ENCODE results near the gene WDR5B.

WDR5B gene

DNA sequence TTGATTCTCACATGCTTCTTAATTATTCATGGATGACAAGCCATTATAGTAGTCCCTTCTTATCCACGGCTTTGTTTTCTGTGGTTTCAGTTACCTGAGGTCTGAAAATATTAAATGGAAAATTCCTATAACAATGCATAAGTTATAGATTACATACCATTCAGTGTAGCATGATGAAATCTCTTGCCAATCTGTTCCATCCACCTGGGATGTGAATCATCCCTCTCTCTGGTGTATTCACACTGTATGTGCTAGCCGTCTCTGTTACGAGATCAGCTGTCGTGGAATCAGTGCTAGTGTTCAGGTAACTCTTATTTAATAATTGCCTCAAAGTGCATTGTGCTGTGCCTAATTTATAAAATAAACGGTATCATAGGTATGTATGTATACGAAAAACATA, 5.2 kb downstream of the WDR5B start:
- H3K4me1 ChIP-seq (ENCODE audit: control insufficient read depth, insufficient read depth, low read length) = peaks cover 9% of the 10 kb centered on the region
- H3K9me3 ChIP-seq (ENCODE audit: control insufficient read depth in 2 of 2, low read length in 2 of 2) = no peaks in the 10 kb centered on the region
- peaks cover 37 to 41% of the 10 kb centered on the region in 2 donors for H3K36me3 ChIP-seq (ENCODE audit: control insufficient read depth in 2 of 2, insufficient read depth in 2 of 2, low read length in 2 of 2)
- H3K27me3 ChIP-seq (ENCODE audit: control insufficient read depth in 1 of 2, insufficient read depth in 2 of 2, low read length in 2 of 2) = no peaks in the 10 kb centered on the region
- H3K9ac ChIP-seq (ENCODE audit: low read length in 2 of 2) = no peak overlapping the region
- H3K27ac ChIP-seq (ENCODE audit: low read length) = no peak overlapping the region
- no peak overlapping the region for H3K4me3 ChIP-seq (ENCODE audit: low read length in 2 of 2)

DNA sequence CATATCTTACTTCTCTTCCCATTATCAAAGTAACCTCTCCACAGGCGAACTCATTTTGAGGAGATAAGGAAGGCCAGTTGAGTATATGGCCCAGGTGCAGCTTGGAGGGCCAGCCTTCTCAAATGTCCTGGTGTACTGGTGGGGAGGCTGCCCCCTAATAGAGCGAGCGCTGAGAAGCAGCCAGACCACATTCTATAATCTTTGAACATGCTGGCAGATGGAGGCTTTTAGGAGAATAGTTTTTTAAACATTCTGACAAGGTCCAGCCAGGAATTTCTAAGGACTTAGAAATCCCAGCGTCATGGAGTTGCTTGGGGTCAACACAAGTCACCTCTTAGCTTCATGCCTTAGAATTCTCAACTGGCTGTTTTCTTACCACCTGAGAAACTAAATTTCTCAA, 5.8 kb downstream of the WDR5B start:
- H3K36me3 ChIP-seq (ENCODE audit: control insufficient read depth in 2 of 2, insufficient read depth in 2 of 2, low read length in 2 of 2) = peaks cover 39 to 41% of the 10 kb centered on the region in 2 donors
- H3K4me1 ChIP-seq (ENCODE audit: control insufficient read depth, insufficient read depth, low read length) = peaks cover 5% of the 10 kb centered on the region
- H3K27ac ChIP-seq (ENCODE audit: low read length) = no peak overlapping the region
- H3K9ac ChIP-seq (ENCODE audit: low read length in 2 of 2) = no peak overlapping the region
- no peaks in the 10 kb centered on the region for H3K27me3 ChIP-seq (ENCODE audit: control insufficient read depth in 1 of 2, insufficient read depth in 2 of 2, low read length in 2 of 2)
- H3K9me3 ChIP-seq (ENCODE audit: control insufficient read depth in 2 of 2, low read length in 2 of 2) = no peaks in the 10 kb centered on the region
- no peak overlapping the region for H3K4me3 ChIP-seq (ENCODE audit: low read length in 2 of 2)

DNA sequence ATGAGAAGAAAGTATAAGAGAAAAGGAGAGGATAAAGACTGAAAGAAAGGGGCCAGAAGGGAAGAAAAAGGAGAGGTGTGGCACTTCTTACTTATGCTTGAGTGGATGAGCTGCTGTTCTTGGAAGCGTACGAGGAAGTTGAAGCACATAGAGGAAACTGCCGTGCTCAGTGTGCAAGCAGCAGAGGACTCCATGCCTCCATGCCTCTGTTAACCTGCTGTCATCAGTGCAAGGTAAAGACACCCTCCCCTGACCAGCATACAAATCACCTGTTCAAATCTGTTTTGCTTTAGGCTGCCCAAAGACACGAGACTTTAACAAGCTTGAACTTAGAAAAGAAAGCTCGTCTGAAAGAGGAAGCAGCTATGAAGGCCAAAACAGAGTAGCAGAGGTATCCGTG, 6.4 kb downstream of the WDR5B start:
- Histone ChIP-seq H3K9me3 (ENCODE audit: control insufficient read depth in 2 of 2, low read length in 2 of 2) (no peaks in the 10 kb centered on the region), H3K9ac (ENCODE audit: low read length in 2 of 2) (no peak overlapping the region), H3K4me1 (ENCODE audit: control insufficient read depth, insufficient read depth, low read length) (no peaks in the 10 kb centered on the region), H3K36me3 (ENCODE audit: control insufficient read depth in 2 of 2, insufficient read depth in 2 of 2, low read length in 2 of 2) (peaks cover 44 to 46% of the 10 kb centered on the region in 2 donors), H3K27me3 (ENCODE audit: control insufficient read depth in 1 of 2, insufficient read depth in 2 of 2, low read length in 2 of 2) (no peaks in the 10 kb centered on the region), H3K4me3 (ENCODE audit: low read length in 2 of 2) (no peak overlapping the region), H3K27ac (ENCODE audit: low read length) (no peak overlapping the region)

DNA sequence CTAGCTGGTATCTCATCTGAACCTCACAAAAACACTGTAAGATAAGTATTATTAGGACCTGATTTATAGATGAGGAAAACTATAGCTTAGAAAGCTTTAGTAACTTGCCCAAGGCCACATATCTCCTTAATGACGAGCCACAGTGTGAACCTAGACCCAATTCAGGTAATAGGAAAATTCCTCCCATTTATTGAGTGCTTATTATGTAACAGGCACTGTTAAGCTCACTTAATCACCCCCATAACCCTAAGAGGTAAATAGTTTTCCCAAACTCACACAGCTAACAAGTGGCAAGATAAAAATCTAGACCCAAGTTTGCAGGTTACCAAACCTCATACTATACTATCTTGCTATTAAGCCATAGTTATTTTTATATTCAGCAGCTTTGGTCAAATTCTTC, 7.9 kb downstream of the WDR5B start:
- Histone ChIP-seq H3K4me3 (ENCODE audit: low read length in 2 of 2) (no peak overlapping the region), H3K27me3 (ENCODE audit: control insufficient read depth in 1 of 2, insufficient read depth in 2 of 2, low read length in 2 of 2) (no peaks in the 10 kb centered on the region), H3K9me3 (ENCODE audit: control insufficient read depth in 2 of 2, low read length in 2 of 2) (no peaks in the 10 kb centered on the region), H3K27ac (ENCODE audit: low read length) (no peak overlapping the region), H3K9ac (ENCODE audit: low read length in 2 of 2) (no peak overlapping the region), H3K36me3 (ENCODE audit: control insufficient read depth in 2 of 2, insufficient read depth in 2 of 2, low read length in 2 of 2) (peaks cover 52 to 55% of the 10 kb centered on the region in 2 donors), H3K4me1 (ENCODE audit: control insufficient read depth, insufficient read depth, low read length) (no peaks in the 10 kb centered on the region)

DNA sequence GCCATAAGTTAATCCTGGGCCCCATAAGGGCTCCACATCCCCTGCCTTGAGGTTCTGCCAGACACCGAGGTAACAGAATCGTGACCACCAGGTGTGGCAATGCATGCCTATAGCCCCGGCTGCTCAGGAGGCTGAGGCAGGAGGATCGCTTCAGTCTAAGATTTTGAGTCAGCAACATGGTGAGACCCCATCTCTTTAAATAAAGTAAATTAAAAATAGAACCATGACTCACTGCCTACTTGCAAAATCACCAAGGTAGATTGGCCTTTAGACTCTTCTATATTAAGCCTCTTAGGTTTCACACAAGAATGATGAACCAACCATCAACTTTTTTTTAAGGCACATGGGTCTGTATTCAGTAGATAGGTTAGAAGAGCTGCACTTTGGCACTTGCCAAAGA, 9.7 kb downstream of the WDR5B start:
- Histone ChIP-seq H3K9ac (ENCODE audit: low read length in 2 of 2) (no peak overlapping the region), H3K4me1 (ENCODE audit: control insufficient read depth, insufficient read depth, low read length) (no peaks in the 10 kb centered on the region), H3K27me3 (ENCODE audit: control insufficient read depth in 1 of 2, insufficient read depth in 2 of 2, low read length in 2 of 2) (no peaks in the 10 kb centered on the region), H3K9me3 (ENCODE audit: control insufficient read depth in 2 of 2, low read length in 2 of 2) (no peaks in the 10 kb centered on the region), H3K36me3 (ENCODE audit: control insufficient read depth in 2 of 2, insufficient read depth in 2 of 2, low read length in 2 of 2) (peaks cover 52 to 58% of the 10 kb centered on the region in 2 donors), H3K27ac (ENCODE audit: low read length) (no peak overlapping the region), H3K4me3 (ENCODE audit: low read length in 2 of 2) (no peak overlapping the region)

DNA sequence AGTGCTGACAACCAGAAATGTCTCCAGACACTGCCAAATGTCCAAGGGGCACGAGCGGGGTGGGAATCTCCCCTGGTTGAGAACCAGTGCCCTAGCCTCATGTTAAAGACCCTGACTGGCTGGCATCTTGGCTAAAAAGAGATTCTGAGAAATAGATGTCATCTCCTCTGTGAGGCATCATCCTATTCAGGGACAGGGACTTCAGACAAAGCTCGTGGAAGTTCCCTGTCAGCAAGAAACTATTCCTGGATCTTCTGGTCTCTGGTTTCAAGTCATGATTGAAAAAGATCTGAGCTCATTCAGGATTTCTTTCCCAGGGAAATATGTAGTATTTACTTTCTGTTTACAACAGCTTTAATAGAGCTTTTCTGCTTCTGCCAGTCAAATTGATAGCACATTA, 10.8 kb downstream of the WDR5B start:
- Histone ChIP-seq H3K9me3 (ENCODE audit: control insufficient read depth in 2 of 2, low read length in 2 of 2) (no peaks in the 10 kb centered on the region), H3K9ac (ENCODE audit: low read length in 2 of 2) (no peak overlapping the region), H3K27ac (ENCODE audit: low read length) (no peak overlapping the region), H3K4me1 (ENCODE audit: control insufficient read depth, insufficient read depth, low read length) (no peaks in the 10 kb centered on the region), H3K36me3 (ENCODE audit: control insufficient read depth in 2 of 2, insufficient read depth in 2 of 2, low read length in 2 of 2) (peaks cover 44 to 52% of the 10 kb centered on the region in 2 donors), H3K27me3 (ENCODE audit: control insufficient read depth in 1 of 2, insufficient read depth in 2 of 2, low read length in 2 of 2) (no peaks in the 10 kb centered on the region), H3K4me3 (ENCODE audit: low read length in 2 of 2) (no peak overlapping the region)

DNA sequence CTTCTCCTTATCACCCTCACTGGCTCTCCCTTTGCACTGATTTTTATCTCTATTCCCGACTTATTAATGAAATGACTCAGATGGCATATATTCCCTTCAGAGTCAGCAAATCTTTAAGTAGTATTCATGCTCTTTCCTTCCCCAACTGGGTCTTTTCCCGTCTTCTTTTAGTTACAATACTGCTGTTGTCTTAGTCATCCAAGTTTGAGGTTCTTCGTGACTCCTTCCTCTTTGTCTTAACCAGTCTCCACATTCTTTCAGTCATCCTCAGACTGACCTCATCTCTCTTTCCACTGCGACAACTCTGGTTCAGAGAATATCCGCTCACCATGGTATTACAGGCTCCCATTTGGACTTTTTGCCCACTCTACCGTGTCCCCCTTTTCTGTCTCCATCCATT, 12.4 kb downstream of the WDR5B start:
- Histone ChIP-seq H3K27me3 (ENCODE audit: control insufficient read depth in 1 of 2, insufficient read depth in 2 of 2, low read length in 2 of 2) (no peaks in the 10 kb centered on the region), H3K4me3 (ENCODE audit: low read length in 2 of 2) (no peak overlapping the region), H3K36me3 (ENCODE audit: control insufficient read depth in 2 of 2, insufficient read depth in 2 of 2, low read length in 2 of 2) (peaks cover 37 to 39% of the 10 kb centered on the region in 2 donors), H3K27ac (ENCODE audit: low read length) (no peak overlapping the region), H3K4me1 (ENCODE audit: control insufficient read depth, insufficient read depth, low read length) (no peaks in the 10 kb centered on the region), H3K9me3 (ENCODE audit: control insufficient read depth in 2 of 2, low read length in 2 of 2) (no peaks in the 10 kb centered on the region), H3K9ac (ENCODE audit: low read length in 2 of 2) (no peak overlapping the region)

DNA sequence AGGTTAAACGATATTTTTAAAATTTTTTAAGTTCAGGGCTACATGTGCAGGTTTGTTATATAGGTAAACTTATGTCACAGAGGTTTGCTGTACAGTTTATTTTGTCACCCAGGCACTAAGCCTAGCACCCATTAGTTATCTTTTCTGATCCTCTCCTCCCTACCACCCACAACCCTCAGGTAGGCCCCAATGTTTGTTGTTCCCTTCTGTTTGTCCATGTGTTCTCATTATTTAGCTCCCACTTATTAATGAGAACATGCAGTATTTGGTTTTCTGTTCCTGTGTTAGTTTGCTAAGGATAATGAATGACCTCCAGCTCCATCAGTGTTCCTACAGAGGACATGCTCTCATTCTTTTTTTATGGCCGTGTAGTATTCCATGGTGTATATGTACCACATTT, 16.9 kb downstream of the WDR5B start:
- H3K36me3 ChIP-seq (ENCODE audit: control insufficient read depth in 2 of 2, insufficient read depth in 2 of 2, low read length in 2 of 2) = peaks cover 12 to 14% of the 10 kb centered on the region in 2 donors
- no peaks in the 10 kb centered on the region for H3K27me3 ChIP-seq (ENCODE audit: control insufficient read depth in 1 of 2, insufficient read depth in 2 of 2, low read length in 2 of 2)
- H3K4me1 ChIP-seq (ENCODE audit: control insufficient read depth, insufficient read depth, low read length) = no peaks in the 10 kb centered on the region
- no peak overlapping the region for H3K4me3 ChIP-seq (ENCODE audit: low read length in 2 of 2)
- H3K9ac ChIP-seq (ENCODE audit: low read length in 2 of 2) = no peak overlapping the region
- H3K27ac ChIP-seq (ENCODE audit: low read length) = no peak overlapping the region
- H3K9me3 ChIP-seq (ENCODE audit: control insufficient read depth in 2 of 2, low read length in 2 of 2) = no peaks in the 10 kb centered on the region

DNA sequence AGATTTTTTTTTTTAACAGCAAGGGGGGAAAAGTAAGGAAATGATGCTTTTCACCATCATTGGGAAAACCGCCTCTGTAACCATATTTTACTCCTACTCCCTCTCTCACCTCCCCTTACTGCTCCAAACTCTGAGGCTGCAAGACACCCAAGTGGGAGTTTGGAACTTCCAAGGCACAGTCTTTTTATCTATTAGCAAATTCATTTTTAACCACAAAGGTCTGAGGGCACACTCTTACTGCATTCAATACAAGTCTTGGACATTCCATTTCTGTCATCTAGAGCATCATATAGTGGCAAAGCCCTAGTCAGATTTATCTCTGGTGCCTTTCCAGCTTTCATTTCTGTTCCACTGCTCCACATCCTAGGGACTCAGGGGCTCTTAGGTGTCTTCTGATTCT, 18.7 kb downstream of the WDR5B start:
- Histone ChIP-seq H3K27me3 (ENCODE audit: control insufficient read depth in 1 of 2, insufficient read depth in 2 of 2, low read length in 2 of 2) (no peaks in the 10 kb centered on the region), H3K4me3 (ENCODE audit: low read length in 2 of 2) (no peak overlapping the region), H3K4me1 (ENCODE audit: control insufficient read depth, insufficient read depth, low read length) (no peaks in the 10 kb centered on the region), H3K9me3 (ENCODE audit: control insufficient read depth in 2 of 2, low read length in 2 of 2) (no peaks in the 10 kb centered on the region), H3K36me3 (ENCODE audit: control insufficient read depth in 2 of 2, insufficient read depth in 2 of 2, low read length in 2 of 2) (peaks cover 0 to 2% of the 10 kb centered on the region in 2 donors), H3K27ac (ENCODE audit: low read length) (no peak overlapping the region), H3K9ac (ENCODE audit: low read length in 2 of 2) (no peak overlapping the region)

DNA sequence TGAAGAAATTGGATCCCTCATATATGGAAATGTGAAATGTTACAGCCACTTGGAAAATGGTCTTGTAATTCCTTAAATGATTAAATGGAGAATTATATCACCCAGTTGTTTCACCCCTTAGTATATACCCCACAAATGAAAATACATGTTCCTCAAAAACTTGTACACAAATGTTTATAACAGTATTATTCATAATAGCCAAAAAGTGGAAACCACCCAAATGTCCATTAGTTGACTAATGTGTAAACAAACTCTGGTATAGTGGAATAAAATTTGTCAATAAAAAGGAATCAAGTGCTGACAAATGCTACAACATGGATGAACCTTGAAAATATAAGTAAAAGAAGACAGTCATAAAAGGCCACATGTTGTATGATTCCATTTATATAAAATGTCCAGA, 19.4 kb downstream of the WDR5B start:
- Histone ChIP-seq H3K9ac (ENCODE audit: low read length in 2 of 2) (no peak overlapping the region), H3K4me1 (ENCODE audit: control insufficient read depth, insufficient read depth, low read length) (no peaks in the 10 kb centered on the region), H3K4me3 (ENCODE audit: low read length in 2 of 2) (no peak overlapping the region), H3K9me3 (ENCODE audit: control insufficient read depth in 2 of 2, low read length in 2 of 2) (no peaks in the 10 kb centered on the region), H3K27me3 (ENCODE audit: control insufficient read depth in 1 of 2, insufficient read depth in 2 of 2, low read length in 2 of 2) (no peaks in the 10 kb centered on the region), H3K27ac (ENCODE audit: low read length) (no peak overlapping the region), H3K36me3 (ENCODE audit: control insufficient read depth in 2 of 2, insufficient read depth in 2 of 2, low read length in 2 of 2) (peaks cover 0 to 2% of the 10 kb centered on the region in 2 donors)

DNA sequence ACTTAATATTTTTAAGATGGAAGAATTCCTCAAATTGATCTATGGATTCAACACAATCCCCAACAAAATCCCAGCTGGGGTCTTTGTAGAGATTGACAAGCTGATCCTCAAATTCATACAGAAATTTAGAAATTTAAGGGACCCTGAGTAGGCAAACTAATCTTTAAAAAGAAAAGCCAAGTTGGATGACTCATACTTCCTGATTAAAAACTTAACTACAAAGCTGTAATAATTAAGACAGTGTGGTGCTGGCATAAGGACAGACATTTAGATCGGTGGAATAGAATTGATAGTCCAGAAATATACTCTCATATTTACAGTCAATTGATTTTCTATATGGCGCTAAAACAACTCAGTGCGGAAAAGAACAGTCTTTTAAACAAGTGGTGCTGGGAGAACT, 20.3 kb downstream of the WDR5B start:
- H3K36me3 ChIP-seq (ENCODE audit: control insufficient read depth in 2 of 2, insufficient read depth in 2 of 2, low read length in 2 of 2) = peaks cover 0 to 2% of the 10 kb centered on the region in 2 donors
- H3K4me1 ChIP-seq (ENCODE audit: control insufficient read depth, insufficient read depth, low read length) = no peaks in the 10 kb centered on the region
- no peaks in the 10 kb centered on the region for H3K27me3 ChIP-seq (ENCODE audit: control insufficient read depth in 1 of 2, insufficient read depth in 2 of 2, low read length in 2 of 2)
- H3K27ac ChIP-seq (ENCODE audit: low read length) = no peak overlapping the region
- H3K9ac ChIP-seq (ENCODE audit: low read length in 2 of 2) = no peak overlapping the region
- H3K4me3 ChIP-seq (ENCODE audit: low read length in 2 of 2) = no peak overlapping the region
- H3K9me3 ChIP-seq (ENCODE audit: control insufficient read depth in 2 of 2, low read length in 2 of 2) = no peaks in the 10 kb centered on the region
